Activated CD4-positive, alpha-beta memory T cell treated with anti-CD3 and anti-CD28 coated beads for 36 hours (primary cell): ENCODE measurements around the gene DCAF8. TPM values are rescaled to one million over a fixed set of nuclear protein-coding genes. Genes with fewer than 3 reads are reported as not detected.

ENCODE experiments used
- CTCF ChIA-PET: fragments of 350-600 bp; sonication (Branson Sonifier 250); formaldehyde crosslinking; loops from one replicate; lab custom pipeline; 2021; ENCODE audit warnings: antibody characterized with exemption, inconsistent platforms; lab: Charles Lee
- POLR2A ChIA-PET: fragments of 350-600 bp; sonication (Branson Sonifier 250); formaldehyde crosslinking; loops from one replicate; lab custom pipeline; 2021; ENCODE audit warnings: antibody characterized with exemption; lab: Charles Lee
- DNase-seq: peaks from one replicate; pipeline ENCODE4 v3.0.0-alpha.2; 2020
- H3K27ac Mint-ChIP-seq: one replicate; pipeline ENCODE4 v1.8.0; 2021; ENCODE audit warnings: mixed read lengths
- H3K27me3 Mint-ChIP-seq: one replicate; pipeline ENCODE4 v1.8.0; 2021; ENCODE audit warnings: mixed read lengths
- H3K36me3 Mint-ChIP-seq: one replicate; pipeline ENCODE4 v1.8.0; 2021; ENCODE audit warnings: mixed read lengths
- H3K4me1 Mint-ChIP-seq: one replicate; pipeline ENCODE4 v1.8.0; 2021; ENCODE audit warnings: low read depth, mixed read lengths
- H3K4me3 Mint-ChIP-seq: one replicate; pipeline ENCODE4 v1.8.0; 2021; ENCODE audit warnings: mild to moderate bottlenecking, mixed read lengths
- H3K9me3 Mint-ChIP-seq: one replicate; pipeline ENCODE4 v1.8.0; 2021; ENCODE audit warnings: mixed read lengths
- intact Hi-C: fragments of 100-400 bp; cut with micrococcal nuclease; formaldehyde crosslinking; loops from one replicate; pipeline ENCODE4 v1.15.1; 2023
- total RNA-seq, 2 experiments: library from RNA; stranded (reverse); gene quantifications; one replicate each; pipeline ENCODE4 v1.2.3, GENCODE V29; 2021

Gene DCAF8
- total RNA-seq, 2 experiments from 2014 or later: 142 to 150 TPM

DNA sequence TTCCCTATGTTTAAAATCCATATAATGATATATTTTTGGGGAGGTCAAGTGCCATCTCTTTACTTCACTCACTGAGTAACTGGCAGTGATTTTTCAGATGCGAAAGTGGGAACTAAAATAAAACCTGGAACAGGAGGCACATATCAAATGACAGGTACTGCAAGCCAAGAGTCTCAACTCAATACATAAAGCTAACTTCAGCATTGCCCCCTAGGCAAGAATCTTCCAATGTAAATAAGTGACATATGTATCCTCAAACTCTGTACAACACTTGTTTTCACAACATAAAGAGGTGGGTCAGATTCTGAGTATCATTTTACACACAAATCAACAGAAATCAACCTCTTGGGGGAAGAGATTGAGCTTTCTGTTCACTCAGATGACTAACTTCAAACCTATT lies 18.1 kb downstream of the DCAF8 start:
- ChIA-PET POLR2A (interaction anchor here (1.8 kb wide), 1 partner anchor 17 kb away, joined by 4 read pairs; no protein-coding TSS in a partner anchor), CTCF (interaction anchor here (1.4 to 7.2 kb wide), 6 partner anchors 8 to 159 kb away, joined by 3 to 46 read pairs (median 8); no protein-coding TSS in a partner anchor)
- intact Hi-C loops: no loop called here
- DNase-seq: no peak
- Mint-ChIP-seq H3K36me3 (peaks cover 16% of the 10 kb centered on the region), H3K4me1 (peaks cover 7% of the 10 kb centered on the region), H3K4me3 (no peak overlapping the region), H3K9me3 (no peaks in the 10 kb centered on the region), H3K27me3 (no peaks in the 10 kb centered on the region), H3K27ac (no peak overlapping the region)

- ChIA-PET POLR2A (interaction anchor here (1.8 kb wide), 1 partner anchor 18 kb away, joined by 4 read pairs; no protein-coding TSS in a partner anchor), CTCF (interaction anchor here (0.6 to 7.2 kb wide), 7 partner anchors 8 to 158 kb away, joined by 3 to 46 read pairs (median 5); no protein-coding TSS in a partner anchor)
- peaks cover 21% of the 10 kb centered on the region for H3K36me3 Mint-ChIP-seq
Observed at GRCh38 chr1:160243767-160244166, 18.6 kb downstream of the DCAF8 start.

DNA sequence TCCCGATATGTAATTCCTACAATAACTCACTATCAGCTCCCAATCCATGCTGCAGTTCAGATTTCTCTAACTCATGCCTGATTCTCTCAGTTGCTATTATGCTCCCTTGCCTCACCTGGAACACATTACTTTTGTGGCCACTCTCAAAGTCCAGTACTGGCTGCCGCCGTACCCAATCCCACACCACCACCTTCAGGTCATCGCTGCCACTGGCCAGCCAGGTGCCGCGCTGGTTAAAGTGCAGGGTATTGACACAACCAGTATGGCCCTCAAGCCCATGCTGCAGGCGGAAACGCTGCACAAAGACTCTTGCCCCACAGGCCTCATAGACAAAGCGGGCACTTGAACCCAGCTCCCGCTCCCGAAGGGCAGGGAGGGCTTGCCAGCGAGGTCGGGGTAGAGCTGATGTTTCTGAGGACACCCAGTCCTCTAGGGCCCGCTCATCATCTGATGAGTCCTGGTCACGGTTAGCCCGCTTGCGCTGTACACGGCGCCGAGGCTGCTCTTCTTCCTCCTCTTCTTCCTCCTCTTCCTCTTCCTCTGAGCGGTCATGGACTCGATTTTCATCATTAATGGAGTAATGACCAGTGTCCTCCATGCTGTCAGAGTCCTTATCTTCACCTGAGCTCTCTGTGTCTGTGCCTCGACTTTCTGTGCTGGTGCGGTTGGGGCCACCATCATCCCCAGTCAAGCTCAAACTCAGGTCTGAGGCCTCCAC lies 22.6 kb downstream of the DCAF8 start:
- H3K36me3 Mint-ChIP-seq: peaks cover 37% of the 10 kb centered on the region
- H3K27ac Mint-ChIP-seq: no peak overlapping the region
- H3K27me3 Mint-ChIP-seq: no peaks in the 10 kb centered on the region
- ChIA-PET POLR2A (no interaction called here), CTCF (interaction anchor here (1.2 to 7.2 kb wide), 4 partner anchors 8 to 51 kb away, joined by 3 to 46 read pairs (median 6); no protein-coding TSS in a partner anchor)
- H3K9me3 Mint-ChIP-seq: no peaks in the 10 kb centered on the region
- no peak for DNase-seq
- peaks cover 4% of the 10 kb centered on the region for H3K4me1 Mint-ChIP-seq
- no peak overlapping the region for H3K4me3 Mint-ChIP-seq
- intact Hi-C loops: no loop called here

More at GRCh38 chr1:160243767-160244166, 18.6 kb downstream of the DCAF8 start:
- no peak overlapping the region for H3K4me3 Mint-ChIP-seq
- no peak for DNase-seq
- intact Hi-C loops: no loop called here
- H3K4me1 Mint-ChIP-seq: peaks cover 7% of the 10 kb centered on the region
- H3K27me3 Mint-ChIP-seq: no peaks in the 10 kb centered on the region
- no peaks in the 10 kb centered on the region for H3K9me3 Mint-ChIP-seq
- no peak overlapping the region for H3K27ac Mint-ChIP-seq

DNA sequence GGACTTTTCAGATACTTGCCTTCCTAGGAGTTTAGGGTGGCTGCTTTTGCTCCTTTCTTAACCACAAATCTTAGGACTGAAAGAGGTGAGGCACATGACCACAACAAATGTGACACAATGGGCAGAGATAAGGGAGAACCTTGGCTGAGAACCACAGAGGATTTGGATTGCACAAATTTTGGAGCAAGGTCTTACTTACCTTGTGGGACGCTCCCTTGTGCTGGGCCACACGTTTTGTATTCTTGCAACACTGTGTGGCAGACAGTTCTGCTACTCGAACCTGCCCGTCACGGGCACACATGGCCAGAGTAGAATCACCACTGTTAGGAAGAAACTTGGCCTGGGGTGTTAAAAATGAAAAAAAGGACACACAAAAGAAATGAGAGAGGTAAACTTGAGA lies 23.9 kb downstream of the DCAF8 start:
- intact Hi-C loops: no loop called here
- peaks cover 43% of the 10 kb centered on the region for H3K36me3 Mint-ChIP-seq
- CTCF ChIA-PET: interaction anchor here (0.7 to 7.2 kb wide), 4 partner anchors 9 to 53 kb away, joined by 3 to 46 read pairs (median 6); no protein-coding TSS in a partner anchor

DNA sequence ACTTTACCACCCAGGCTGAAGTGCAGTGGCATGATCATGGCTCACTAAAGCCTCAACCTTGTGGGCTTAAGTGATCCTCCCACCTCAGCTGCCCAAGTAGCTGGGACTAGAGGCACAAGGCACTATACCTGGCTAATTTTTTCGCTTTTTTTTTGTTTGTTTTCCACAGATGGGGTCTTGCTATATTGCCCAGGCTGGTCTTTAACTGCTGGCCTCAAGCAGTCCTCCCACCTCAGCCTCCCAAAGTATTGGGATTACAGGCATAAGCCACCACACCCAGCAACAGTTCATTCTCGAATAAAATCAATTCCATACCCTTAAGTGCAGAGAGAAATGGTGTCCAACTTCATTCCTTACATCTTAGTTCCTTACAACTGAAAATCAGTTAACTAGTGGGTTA lies 24.8 kb downstream of the DCAF8 start:
- ChIA-PET POLR2A (no interaction called here), CTCF (no interaction called here)
- Mint-ChIP-seq H3K4me3 (no peak overlapping the region), H3K27me3 (no peaks in the 10 kb centered on the region), H3K27ac (no peak overlapping the region), H3K9me3 (no peaks in the 10 kb centered on the region), H3K4me1 (peaks cover 16% of the 10 kb centered on the region), H3K36me3 (peaks cover 41% of the 10 kb centered on the region)
- intact Hi-C loops: no loop called here
- no peak for DNase-seq

More for the DNA sequence above, 23.9 kb downstream of the DCAF8 start:
- Mint-ChIP-seq H3K4me3 (no peak overlapping the region), H3K27ac (no peak overlapping the region), H3K4me1 (peaks cover 15% of the 10 kb centered on the region), H3K9me3 (no peaks in the 10 kb centered on the region), H3K27me3 (no peaks in the 10 kb centered on the region)
- POLR2A ChIA-PET: interaction anchor here (1.0 kb wide), 1 partner anchor 14 kb away, joined by 3 read pairs; no protein-coding TSS in a partner anchor
- no peak for DNase-seq

GRCh38 chr1:160236806-160237205 lies 25.5 kb downstream of the DCAF8 start:
- peaks cover 39% of the 10 kb centered on the region for H3K36me3 Mint-ChIP-seq
- no peaks in the 10 kb centered on the region for H3K27me3 Mint-ChIP-seq
- H3K4me3 Mint-ChIP-seq: no peak overlapping the region
- H3K4me1 Mint-ChIP-seq: peaks cover 16% of the 10 kb centered on the region
- DNase-seq: no peak
- intact Hi-C loops: no loop called here
- CTCF ChIA-PET: no interaction called here
- H3K9me3 Mint-ChIP-seq: no peaks in the 10 kb centered on the region
- no peak overlapping the region for H3K27ac Mint-ChIP-seq
- POLR2A ChIA-PET: no interaction called here

- H3K9me3 Mint-ChIP-seq: no peaks in the 10 kb centered on the region
- H3K27me3 Mint-ChIP-seq: no peaks in the 10 kb centered on the region
- DNase-seq: no peak
- H3K4me3 Mint-ChIP-seq: no peak overlapping the region
- peaks cover 43% of the 10 kb centered on the region for H3K36me3 Mint-ChIP-seq
- peaks cover 16% of the 10 kb centered on the region for H3K4me1 Mint-ChIP-seq
- ChIA-PET CTCF (interaction anchor here (3.3 to 4.0 kb wide), 2 partner anchors 19 to 59 kb away, joined by 14 to 28 read pairs; no protein-coding TSS in a partner anchor), POLR2A (interaction anchor here (1.3 kb wide), 1 partner anchor 19 kb away, joined by 3 read pairs; no protein-coding TSS in a partner anchor)
- intact Hi-C loops: no loop called here
- H3K27ac Mint-ChIP-seq: no peak overlapping the region
Observed at GRCh38 chr1:160232911-160233310, 29.4 kb downstream of the DCAF8 start.

DNA sequence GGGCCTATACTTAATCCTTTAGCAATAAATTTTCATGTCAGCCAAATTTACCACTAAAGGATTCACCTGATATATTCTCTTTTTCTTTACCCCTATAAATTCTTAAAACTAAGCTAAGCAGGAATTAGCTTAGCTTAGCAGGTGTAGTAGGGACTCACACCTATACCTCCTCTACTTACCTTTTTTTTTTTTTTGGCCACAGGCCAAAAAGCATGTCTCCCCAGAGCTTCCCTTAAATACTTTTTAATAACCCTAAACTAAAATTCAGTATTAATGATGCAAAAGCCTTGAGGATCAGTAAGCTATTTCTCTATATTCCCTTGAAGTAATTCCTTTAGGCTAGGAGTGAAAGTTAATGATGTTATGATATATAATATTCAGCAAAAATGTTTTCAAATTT lies 33.9 kb downstream of the DCAF8 start:
- no peak overlapping the region for H3K27ac Mint-ChIP-seq
- H3K4me3 Mint-ChIP-seq: no peak overlapping the region
- H3K36me3 Mint-ChIP-seq: peaks cover 33% of the 10 kb centered on the region
- ChIA-PET CTCF (interaction anchor here (0.8 to 5.2 kb wide), 4 partner anchors 12 to 63 kb away, joined by 3 to 36 read pairs (median 10); no protein-coding TSS in a partner anchor), POLR2A (interaction anchor here (0.7 to 0.8 kb wide), 4 partner anchors 17 to 148 kb away, joined by 3 to 6 read pairs (median 4); no protein-coding TSS in a partner anchor)
- H3K27me3 Mint-ChIP-seq: no peaks in the 10 kb centered on the region
- no peaks in the 10 kb centered on the region for H3K9me3 Mint-ChIP-seq
- H3K4me1 Mint-ChIP-seq: peaks cover 2% of the 10 kb centered on the region
- no peak for DNase-seq
- intact Hi-C loops: no loop called here

DNA sequence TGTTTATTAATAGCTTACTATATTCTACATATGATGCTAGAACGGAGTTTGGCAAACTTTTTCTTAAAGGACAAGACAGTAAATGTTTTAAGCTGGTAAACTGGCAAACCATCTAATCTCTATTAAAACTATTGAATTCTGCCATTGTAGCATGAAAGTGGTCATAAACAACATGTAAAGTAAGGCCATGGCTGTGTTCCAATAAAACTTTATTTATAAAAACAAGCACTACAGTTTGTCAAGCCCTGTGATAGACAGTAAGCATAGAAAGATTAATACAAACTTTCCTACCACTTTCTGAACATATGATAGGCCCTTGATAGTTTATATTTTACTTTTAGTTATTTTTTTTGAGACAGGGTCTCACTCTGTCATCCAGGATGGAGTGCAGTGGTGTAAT lies 34.8 kb downstream of the DCAF8 start:
- peaks cover 35% of the 10 kb centered on the region for H3K36me3 Mint-ChIP-seq
- no peaks in the 10 kb centered on the region for H3K9me3 Mint-ChIP-seq
- H3K27ac Mint-ChIP-seq: no peak overlapping the region

GRCh38 chr1:160227034-160227433 lies 35.3 kb downstream of the DCAF8 start:
- Mint-ChIP-seq H3K4me3 (no peak overlapping the region), H3K9me3 (no peaks in the 10 kb centered on the region), H3K27ac (no peak overlapping the region), H3K4me1 (no peaks in the 10 kb centered on the region), H3K36me3 (peaks cover 37% of the 10 kb centered on the region), H3K27me3 (no peaks in the 10 kb centered on the region)
- no peak for DNase-seq
- ChIA-PET POLR2A (no interaction called here), CTCF (interaction anchor here (1.1 to 5.2 kb wide), 2 partner anchors 16 to 64 kb away, joined by 3 to 36 read pairs; no protein-coding TSS in a partner anchor)
- intact Hi-C loops: no loop called here

More for the DNA sequence above, 34.8 kb downstream of the DCAF8 start:
- CTCF ChIA-PET: interaction anchor here (3.3 to 5.2 kb wide), 2 partner anchors 25 to 64 kb away, joined by 15 to 36 read pairs; no protein-coding TSS in a partner anchor
- no peaks in the 10 kb centered on the region for H3K27me3 Mint-ChIP-seq
- DNase-seq: no peak
- intact Hi-C loops: no loop called here
- POLR2A ChIA-PET: no interaction called here
- H3K4me3 Mint-ChIP-seq: no peak overlapping the region
- H3K4me1 Mint-ChIP-seq: no peaks in the 10 kb centered on the region

DNA sequence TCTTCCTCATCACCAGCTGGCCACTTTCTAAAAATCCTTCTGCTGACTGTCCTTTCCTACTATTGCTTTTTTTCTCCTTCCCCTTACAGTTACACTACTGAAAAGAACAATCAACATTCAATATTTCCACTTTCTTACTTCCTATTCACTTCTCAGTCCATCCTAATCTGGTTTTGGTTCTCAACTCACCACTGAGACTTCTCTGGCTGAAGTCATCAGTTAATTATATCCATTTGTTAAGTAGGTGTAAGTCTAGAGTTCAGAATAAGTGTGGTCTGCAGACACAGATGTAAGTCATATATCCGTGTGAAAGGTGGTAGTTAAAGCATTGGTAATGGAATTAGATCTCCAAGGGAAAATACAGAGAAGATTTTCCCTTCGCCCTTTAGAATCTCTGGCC lies 35.7 kb downstream of the DCAF8 start:
- Mint-ChIP-seq H3K27me3 (no peaks in the 10 kb centered on the region), H3K9me3 (no peaks in the 10 kb centered on the region), H3K4me1 (no peaks in the 10 kb centered on the region), H3K36me3 (peaks cover 37% of the 10 kb centered on the region), H3K4me3 (no peak overlapping the region), H3K27ac (no peak overlapping the region)
- CTCF ChIA-PET: interaction anchor here (1.1 to 5.2 kb wide), 2 partner anchors 16 to 65 kb away, joined by 3 to 36 read pairs; no protein-coding TSS in a partner anchor
- DNase-seq: no peak
- intact Hi-C loops: no loop called here
- POLR2A ChIA-PET: interaction anchor here (0.7 kb wide), 1 partner anchor 16 kb away, joined by 3 read pairs; no protein-coding TSS in a partner anchor

- intact Hi-C loops: no loop called here
- Mint-ChIP-seq H3K27ac (no peak overlapping the region), H3K4me3 (no peak overlapping the region), H3K4me1 (no peaks in the 10 kb centered on the region), H3K27me3 (no peaks in the 10 kb centered on the region), H3K36me3 (peaks cover 35% of the 10 kb centered on the region), H3K9me3 (no peaks in the 10 kb centered on the region)
- CTCF ChIA-PET: interaction anchor here (0.8 kb wide), 1 partner anchor 66 kb away, joined by 6 read pairs; no protein-coding TSS in a partner anchor
- POLR2A ChIA-PET: no interaction called here
- no peak for DNase-seq
Observed at GRCh38 chr1:160225345-160225744, 37.0 kb downstream of the DCAF8 start.
